Measurements from ENCODE around the gene RND1. TPM values are rescaled to one million over a fixed set of nuclear protein-coding genes. Genes with fewer than 3 reads are reported as not detected.
A peak's percentile ranks its signal among the peaks of the same experiment; 100 is the strongest.

RND1 gene
- total RNA-seq, 6 experiments from 2014 or later, result 6.4 to 72.8 (median 17.2) TPM

DNA sequence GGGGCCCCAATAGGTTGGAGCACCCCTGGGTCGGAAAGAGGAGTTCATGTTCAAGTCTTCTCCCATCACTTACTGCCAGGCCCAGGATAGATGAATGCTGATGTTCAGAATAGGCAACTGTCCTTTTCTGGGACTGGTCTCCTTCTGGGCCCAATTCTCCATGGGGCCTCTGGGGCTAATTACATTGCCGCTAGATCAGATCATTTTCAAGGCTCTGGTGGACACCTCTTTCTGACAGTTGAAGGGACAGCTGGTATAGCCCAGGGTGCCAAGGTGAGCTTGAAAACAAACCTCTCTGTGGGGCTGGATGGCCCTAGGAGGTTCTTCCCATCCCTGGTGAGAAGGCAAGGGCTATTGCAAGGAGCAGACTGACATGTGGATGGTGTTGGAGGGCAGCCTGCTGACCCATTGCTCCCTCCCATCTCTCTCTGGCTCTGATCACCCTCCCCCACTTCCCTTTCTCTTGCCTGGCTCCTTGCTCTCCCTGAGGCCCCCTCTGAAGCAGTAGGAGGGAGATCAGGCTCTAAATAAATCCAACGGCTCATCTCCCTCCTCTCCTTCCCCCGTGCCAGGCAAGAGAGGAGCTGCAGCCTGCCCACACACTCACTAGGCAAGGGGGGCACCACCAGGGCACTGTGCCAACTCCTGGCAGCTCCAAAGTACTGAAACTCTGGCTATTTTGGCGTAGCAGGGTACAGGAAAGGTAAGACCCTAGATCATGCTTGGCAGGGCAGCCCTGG is 45.5 kb downstream of the RND1 start:
- Histone ChIP-seq H3K9me3 (no peaks in the 10 kb centered on the region), H3K36me3 (no peaks in the 10 kb centered on the region), H3K4me3 (no peak overlapping the region), H3K4me1 (peaks cover 0 to 12% (median 2%) of the 10 kb centered on the region in 4 donors), H3K27me3 (peaks cover 0 to 14% of the 10 kb centered on the region in 2 donors), H3K27ac (no peak overlapping the region)
- ATAC-seq (no peak), DNase-seq (no peak)
- TF ChIP-seq POLR2A (IDR thresholded peaks at IDR 0.05), result no peak
- TF ChIP-seq, protein P1, sequence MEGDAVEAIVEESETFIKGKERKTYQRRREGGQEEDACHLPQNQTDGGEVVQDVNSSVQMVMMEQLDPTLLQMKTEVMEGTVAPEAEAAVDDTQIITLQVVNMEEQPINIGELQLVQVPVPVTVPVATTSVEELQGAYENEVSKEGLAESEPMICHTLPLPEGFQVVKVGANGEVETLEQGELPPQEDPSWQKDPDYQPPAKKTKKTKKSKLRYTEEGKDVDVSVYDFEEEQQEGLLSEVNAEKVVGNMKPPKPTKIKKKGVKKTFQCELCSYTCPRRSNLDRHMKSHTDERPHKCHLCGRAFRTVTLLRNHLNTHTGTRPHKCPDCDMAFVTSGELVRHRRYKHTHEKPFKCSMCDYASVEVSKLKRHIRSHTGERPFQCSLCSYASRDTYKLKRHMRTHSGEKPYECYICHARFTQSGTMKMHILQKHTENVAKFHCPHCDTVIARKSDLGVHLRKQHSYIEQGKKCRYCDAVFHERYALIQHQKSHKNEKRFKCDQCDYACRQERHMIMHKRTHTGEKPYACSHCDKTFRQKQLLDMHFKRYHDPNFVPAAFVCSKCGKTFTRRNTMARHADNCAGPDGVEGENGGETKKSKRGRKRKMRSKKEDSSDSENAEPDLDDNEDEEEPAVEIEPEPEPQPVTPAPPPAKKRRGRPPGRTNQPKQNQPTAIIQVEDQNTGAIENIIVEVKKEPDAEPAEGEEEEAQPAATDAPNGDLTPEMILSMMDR (IDR thresholded peaks at IDR 0.05), result no peak
- 49% methylated on average over 3 of the region's 5 CpGs for WGBS (ENCODE audit: insufficient coverage, low coverage, low lambda C conversion rate, missing lambda C conversion rate)
- intact Hi-C loops (cut with DNase I), result no loop called here

DNA sequence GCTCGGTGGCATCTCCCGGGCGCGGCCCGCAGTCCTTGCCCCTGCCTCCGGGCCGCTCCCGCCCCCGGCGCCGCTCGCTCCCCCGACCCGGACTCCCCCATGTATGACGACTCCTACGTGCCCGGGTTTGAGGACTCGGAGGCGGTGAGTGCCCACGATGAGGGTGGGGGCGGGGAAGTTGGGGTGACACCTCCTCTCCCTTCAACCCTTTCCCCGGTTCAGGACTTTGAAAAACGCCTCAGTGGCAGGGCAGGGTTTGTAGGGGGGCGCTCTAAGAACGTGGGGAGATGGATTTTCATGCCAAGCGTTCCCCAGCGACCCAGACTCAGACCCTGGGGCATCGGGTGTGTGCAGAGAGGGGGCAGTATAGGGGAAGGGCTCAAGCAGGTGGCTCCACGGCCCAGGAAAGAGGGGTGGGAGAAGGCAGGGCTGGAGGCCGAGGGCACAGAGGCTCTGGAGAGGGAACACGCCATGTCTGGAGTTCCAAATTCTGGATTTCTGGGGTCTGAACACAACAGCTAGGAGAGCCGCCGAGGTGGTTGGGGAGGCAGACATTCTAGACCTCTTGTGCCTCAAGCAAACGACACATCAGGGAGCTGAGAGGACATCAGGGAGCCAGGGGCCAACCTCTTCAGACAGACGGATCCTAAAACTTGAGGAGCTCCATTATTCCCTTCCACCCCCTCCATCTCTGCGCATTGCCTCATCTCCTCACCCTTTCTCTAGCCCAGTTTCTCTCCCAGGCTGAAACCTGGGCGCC is 46.7 kb downstream of the RND1 start:
- TF ChIP-seq POLR2A (IDR thresholded peaks at IDR 0.05), result no peak
- TF ChIP-seq, protein P1 (IDR thresholded peaks at IDR 0.05), result no peak
- no peaks in the 10 kb centered on the region for H3K36me3 ChIP-seq
- peak overlapping the region; percentile 47 to 54 (median 53) for H3K4me3 ChIP-seq
- intact Hi-C loops (cut with DNase I), result no loop called here
- no peak overlapping the region for H3K27ac ChIP-seq
- WGBS (ENCODE audit: insufficient coverage, low coverage, low lambda C conversion rate, missing lambda C conversion rate), result 10% methylated on average over 24 of the region's 37 CpGs
- peaks cover 0 to 14% of the 10 kb centered on the region in 2 donors for H3K27me3 ChIP-seq
- no peak for DNase-seq
- H3K9me3 ChIP-seq, result no peaks in the 10 kb centered on the region
- ATAC-seq, result no peak
- H3K4me1 ChIP-seq, result peaks cover 0 to 12% (median 2%) of the 10 kb centered on the region in 4 donors

- Histone ChIP-seq H3K4me3 (peak within 1 kb of the TSS; percentile 47 to 54 (median 53)), H3K27ac (no peak within 1 kb of the TSS), H3K36me3 (no peaks in the 10 kb centered on the region), H3K4me1 (peaks cover 0 to 12% (median 2%) of the 10 kb centered on the region in 4 donors), H3K27me3 (peaks cover 0 to 14% of the 10 kb centered on the region in 2 donors), H3K9me3 (no peaks in the 10 kb centered on the region)
- intact Hi-C loops (cut with DNase I), result no loop called here
- TF ChIP-seq, protein P1 (IDR thresholded peaks at IDR 0.05), result no peak
- TF ChIP-seq POLR2A (IDR thresholded peaks at IDR 0.05), result no peak
- WGBS (ENCODE audit: insufficient coverage, low coverage, low lambda C conversion rate, missing lambda C conversion rate), result under 1% methylated on average over 45 of the region's 79 CpGs
- DNase-seq (peak; percentile 60 to 66 (median 65)), ATAC-seq (peak in 3 of 4 donors; percentile 12 to 27 (median 17))
Measured at GRCh38 chr12:48817873-48818830, 47.5 kb downstream of the RND1 start, which contains the start of gene CACNB3. Gene CACNB3, plus strand, starts transcription at chr12:48818496. Its CDS starts 434 bp downstream, at chr12:48818930.
